Adrenal gland (tissue), 5 donors: ENCODE results near the gene TP73.

Experiments used
- CTCF ChIP-seq, 6 experiments: fragments of 450-650 bp in 4 of 6; fragments of 200-600 bp in 2 of 6; sonication (generic) in 1 of 6; IDR thresholded peaks; 1 replicate in 5 of 6; 2 replicates in 1 of 6; pipeline versions ENCODE4 v1.5.1 to v1.8.0; 2016 to 2021; ENCODE audit warnings: antibody characterized with exemption in 6 of 6, mild to moderate bottlenecking in 2 of 6, moderate library complexity in 1 of 6
- POLR2A ChIP-seq, 2 donors: fragments of 450-650 bp; IDR thresholded peaks; one replicate each; pipeline ENCODE4 v1.6.1; 2017; ENCODE audit warnings: antibody characterized with exemption in 2 of 2, mild to moderate bottlenecking in 2 of 2, moderate library complexity in 1 of 2
- donor health status: DM: no; HTN: no; CAD: no.

DNA sequence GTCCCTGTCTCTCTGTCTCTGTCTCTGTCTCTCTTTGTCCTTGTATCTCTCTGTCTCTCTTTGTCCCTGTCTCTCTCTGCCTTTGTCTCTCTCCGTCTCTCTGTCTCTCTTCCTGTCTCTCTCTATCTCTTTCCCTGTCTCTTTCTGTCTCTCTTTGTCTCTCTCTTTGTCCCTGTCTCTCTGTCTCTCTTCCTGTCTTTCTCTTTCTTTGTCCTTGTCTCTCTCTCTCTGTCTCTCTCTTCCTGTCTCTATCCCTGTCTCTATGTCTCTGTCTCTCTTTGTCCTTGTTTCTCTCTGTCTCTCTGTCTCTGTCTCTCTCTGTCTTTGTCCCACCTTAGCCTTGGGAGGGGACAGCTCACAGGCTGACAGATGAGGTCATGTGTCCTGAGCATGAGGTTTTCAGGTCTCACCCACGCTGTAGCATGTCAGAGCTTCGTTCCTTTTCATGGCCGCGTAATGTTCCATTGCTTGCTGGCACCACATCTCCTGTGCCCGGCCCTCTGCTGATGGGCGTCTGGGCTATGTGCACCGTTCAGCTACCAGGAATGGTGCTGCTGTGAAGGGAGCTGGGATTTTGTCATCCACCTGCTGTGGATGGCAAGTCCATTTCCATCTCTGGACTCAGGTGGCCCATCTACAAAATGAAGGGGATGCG lies 27.6 kb downstream of the TP73 start:
- TF ChIP-seq POLR2A (IDR thresholded peaks at IDR 0.05) (no peak), CTCF (IDR thresholded peaks at IDR 0.05) (no peak)
